Ovary (tissue), 9 donors: ENCODE measurements around the gene ASXL3. TPM values are rescaled to one million over a fixed set of nuclear protein-coding genes. Genes with fewer than 3 reads are reported as not detected.

ENCODE experiments used
- DNase-seq, 5 donors: peaks; one replicate each; pipeline ENCODE4 v3.0.0-alpha.2; 2019 to 2020
- H3K27ac ChIP-seq, 2 donors: fragments of 200-600 bp; one replicate each; pipeline versions ENCODE4 v1.5.1 to v1.8.0; 2019 to 2022
- H3K27me3 ChIP-seq: fragments of 200-600 bp; one replicate; pipeline ENCODE4 v1.8.0; 2022
- H3K36me3 ChIP-seq: fragments of 200-600 bp; sonication (generic); one replicate; pipeline ENCODE4 v1.5.1; 2019
- H3K4me1 ChIP-seq: one replicate; pipeline ENCODE4 v1.8.1; 2013; ENCODE audit warnings: mild to moderate bottlenecking, moderate library complexity; ENCODE audit not compliant: insufficient read depth
- H3K4me3 ChIP-seq: fragments of 200-600 bp; sonication (generic); one replicate; pipeline ENCODE4 v1.5.1; 2017
- H3K9me3 ChIP-seq, 2 donors: fragments of 200-600 bp in 1 of 2; sonication (generic) in 1 of 2; one replicate each; pipeline versions ENCODE4 v1.5.1 to v1.8.1; 2013 to 2019; ENCODE audit warnings: mild to moderate bottlenecking in 1 of 2, moderate library complexity in 1 of 2
- EP300 ChIP-seq: sonication (generic); formaldehyde crosslinking; IDR thresholded peaks from one replicate; pipeline ENCODE4 v1.6.1; 2017; ENCODE audit warnings: antibody characterized with exemption
- POLR2A ChIP-seq: fragments of 450-650 bp; IDR thresholded peaks from one replicate; pipeline ENCODE4 v1.6.1; 2017; ENCODE audit warnings: antibody characterized with exemption, mild to moderate bottlenecking, moderate library complexity
- WGBS, 3 donors: extraction: QIAGEN DNeasy Blood & Tissue Kit in 1 of 3; methylation state at CpG; one replicate each; pipeline versions ENCODE4 v1.1.5 to v1.1.7; 2013 to 2017; 5-methylcytosine and 5-hydroxymethylcytosine counted together
- intact Hi-C, 4 donors: fragments of 100-400 bp; cut with DNase I; formaldehyde crosslinking; loops; one replicate each; pipeline versions ENCODE4 v1.11.0 to v1.15.1; 2022 to 2023
- polyA plus RNA-seq, 2 donors: library from polyadenylated mRNA; stranded (reverse); fragments of 200-250 nt in 1 of 2; fragments of 350-450 nt in 1 of 2; fragmentation: Illumina TruSeq in 1 of 2; extraction: RNeasy Lipid Tissue Mini Kit (QIAGEN cat#74804) in 1 of 2; gene quantifications; one replicate each; pipeline ENCODE4 v1.2.3, GENCODE V29; 2013 to 2014
- total RNA-seq, 7 donors: library from RNA; depleted of rRNA in 2 of 7; stranded (reverse); fragments of >200 nt in 2 of 7; fragmentation: NEBNext Ultra II Directional in 3 of 7; extraction: Animal tissue kit (Norgen Biotek cat#: 25700) in 3 of 7; gene quantifications; one replicate each; pipeline versions ENCODE4 v1.1.0 to v1.2.4, GENCODE V29; 2016 to 2023
- TF ChIP-seq, protein P1 (sequence below), 3 donors: fragments of 450-650 bp in 2 of 3; fragments of 200-600 bp in 1 of 3; IDR thresholded peaks; one replicate each; pipeline versions ENCODE4 v1.5.1 to v1.8.0; 2016 to 2022; ENCODE audit warnings: antibody characterized with exemption in 3 of 3, mild to moderate bottlenecking in 1 of 3
- donor health status: DM: no; HTN: no; CAD: no; lungs with moderate emphysema.
- donor health status: DM: no; HTN: no; CAD: no.
- donor health status: Bipolar disorder and iron deficiency.
- donor health status: DM: yes; HTN: yes; CAD: no.
- donor health status: DM: no; HTN: no; CAD: no.
- donor health status: DM: yes; HTN: yes; CAD: no.

The ASXL3 gene
- total and polyA plus RNA-seq, 9 donors: 1.8 to 23.2 (median 18.4) TPM

DNA sequence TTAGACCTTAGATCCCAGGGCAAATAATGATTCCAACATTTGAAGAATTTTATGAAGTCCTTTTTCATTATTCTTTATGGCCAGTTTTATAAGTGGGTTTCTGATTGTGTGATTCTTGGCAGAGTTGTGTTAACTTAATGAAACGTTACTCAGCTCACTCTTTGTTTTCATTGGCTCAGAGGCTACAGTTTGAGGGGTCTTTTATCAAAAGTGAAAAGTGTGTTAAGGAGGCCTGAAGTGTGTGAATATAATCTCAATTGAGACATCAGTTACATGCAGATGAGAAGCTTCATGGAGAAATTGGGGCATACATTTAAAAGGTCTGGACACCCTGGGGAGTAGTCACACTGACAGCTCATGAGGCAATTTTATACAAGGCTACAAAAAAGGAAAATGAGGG lies 74.6 kb downstream of the ASXL3 start:
- WGBS, 3 donors: 11 to 27% (median 19%) methylated on average over 1 of the region's 1 CpG
- TF ChIP-seq POLR2A (no peak), EP300 (no peak)
- TF ChIP-seq, protein P1, sequence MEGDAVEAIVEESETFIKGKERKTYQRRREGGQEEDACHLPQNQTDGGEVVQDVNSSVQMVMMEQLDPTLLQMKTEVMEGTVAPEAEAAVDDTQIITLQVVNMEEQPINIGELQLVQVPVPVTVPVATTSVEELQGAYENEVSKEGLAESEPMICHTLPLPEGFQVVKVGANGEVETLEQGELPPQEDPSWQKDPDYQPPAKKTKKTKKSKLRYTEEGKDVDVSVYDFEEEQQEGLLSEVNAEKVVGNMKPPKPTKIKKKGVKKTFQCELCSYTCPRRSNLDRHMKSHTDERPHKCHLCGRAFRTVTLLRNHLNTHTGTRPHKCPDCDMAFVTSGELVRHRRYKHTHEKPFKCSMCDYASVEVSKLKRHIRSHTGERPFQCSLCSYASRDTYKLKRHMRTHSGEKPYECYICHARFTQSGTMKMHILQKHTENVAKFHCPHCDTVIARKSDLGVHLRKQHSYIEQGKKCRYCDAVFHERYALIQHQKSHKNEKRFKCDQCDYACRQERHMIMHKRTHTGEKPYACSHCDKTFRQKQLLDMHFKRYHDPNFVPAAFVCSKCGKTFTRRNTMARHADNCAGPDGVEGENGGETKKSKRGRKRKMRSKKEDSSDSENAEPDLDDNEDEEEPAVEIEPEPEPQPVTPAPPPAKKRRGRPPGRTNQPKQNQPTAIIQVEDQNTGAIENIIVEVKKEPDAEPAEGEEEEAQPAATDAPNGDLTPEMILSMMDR (IDR thresholded peaks at IDR 0.05): no peak
- Histone ChIP-seq H3K9me3 (no peaks in the 10 kb centered on the region), H3K4me3 (no peak overlapping the region), H3K36me3 (no peaks in the 10 kb centered on the region), H3K27me3 (no peaks in the 10 kb centered on the region), H3K4me1 (peaks cover 2% of the 10 kb centered on the region), H3K27ac (no peak overlapping the region)
- no peak for DNase-seq
- intact Hi-C loops: no loop called here

DNA sequence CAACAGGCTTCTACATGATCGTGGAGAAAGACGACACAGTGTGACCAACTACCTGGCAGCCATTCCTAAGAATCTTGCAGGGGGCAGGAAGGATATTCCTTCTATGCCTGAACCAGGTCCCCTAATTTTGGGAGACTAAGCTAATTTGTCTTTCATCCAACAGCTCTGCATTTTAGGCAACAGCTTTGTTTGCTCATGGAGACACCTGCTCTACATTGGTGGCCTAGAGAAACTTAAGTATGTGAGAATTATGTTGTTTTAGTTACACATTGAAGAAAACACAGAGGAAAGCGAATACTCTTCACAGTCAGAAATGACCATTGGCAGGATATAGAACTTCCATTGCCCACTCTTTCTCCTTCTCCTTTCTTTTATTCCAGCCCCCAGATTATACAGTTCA lies 75.2 kb downstream of the ASXL3 start:
- Histone ChIP-seq H3K4me1 (peaks cover 2% of the 10 kb centered on the region), H3K36me3 (no peaks in the 10 kb centered on the region), H3K9me3 (no peaks in the 10 kb centered on the region), H3K27ac (no peak overlapping the region), H3K4me3 (no peak overlapping the region), H3K27me3 (no peaks in the 10 kb centered on the region)
- TF ChIP-seq POLR2A (no peak), EP300 (no peak)
- TF ChIP-seq, protein P1 (IDR thresholded peaks at IDR 0.05): no peak
- intact Hi-C loops: no loop called here
- DNase-seq: no peak
- 40 to 62% (median 51%) methylated on average over 3 of the region's 3 CpGs for WGBS, 3 donors

DNA sequence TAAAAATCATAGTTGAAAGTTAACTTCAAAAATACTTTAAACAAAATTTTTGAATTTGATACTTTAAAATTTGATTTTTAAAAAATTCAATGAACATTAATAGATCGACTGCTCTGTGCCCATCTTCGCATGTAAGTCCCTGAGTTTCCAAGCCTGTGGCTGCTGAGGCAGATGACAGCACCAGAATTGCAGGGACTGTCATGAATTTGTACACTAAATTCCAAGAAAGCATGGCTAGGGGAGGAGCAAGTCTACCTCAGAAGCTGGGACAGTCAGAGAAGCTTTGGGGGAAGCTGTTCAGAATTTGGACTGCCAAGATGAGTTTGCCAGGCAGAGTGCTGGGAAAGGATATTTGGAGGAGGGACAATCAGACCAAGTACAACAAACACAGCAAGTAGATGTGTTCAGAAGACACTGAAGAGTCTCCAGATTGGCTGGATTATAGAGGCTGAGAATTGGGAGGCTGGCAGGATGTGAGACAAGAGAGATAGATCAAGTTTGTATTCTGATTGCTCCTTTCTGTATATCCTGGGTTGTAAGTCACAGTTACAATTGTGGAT lies 79.0 kb downstream of the ASXL3 start:
- Histone ChIP-seq H3K4me3 (no peak overlapping the region), H3K9me3 (no peaks in the 10 kb centered on the region), H3K27me3 (no peaks in the 10 kb centered on the region), H3K27ac (no peak overlapping the region), H3K36me3 (no peaks in the 10 kb centered on the region), H3K4me1 (peaks cover 2% of the 10 kb centered on the region)
- DNase-seq: no peak
- intact Hi-C loops: no loop called here
- TF ChIP-seq, protein P1 (IDR thresholded peaks at IDR 0.05): no peak
- TF ChIP-seq EP300 (no peak), POLR2A (no peak)
- WGBS, 3 donors: 47 to 98% (median 75%) methylated on average over 2 of the region's 2 CpGs

DNA sequence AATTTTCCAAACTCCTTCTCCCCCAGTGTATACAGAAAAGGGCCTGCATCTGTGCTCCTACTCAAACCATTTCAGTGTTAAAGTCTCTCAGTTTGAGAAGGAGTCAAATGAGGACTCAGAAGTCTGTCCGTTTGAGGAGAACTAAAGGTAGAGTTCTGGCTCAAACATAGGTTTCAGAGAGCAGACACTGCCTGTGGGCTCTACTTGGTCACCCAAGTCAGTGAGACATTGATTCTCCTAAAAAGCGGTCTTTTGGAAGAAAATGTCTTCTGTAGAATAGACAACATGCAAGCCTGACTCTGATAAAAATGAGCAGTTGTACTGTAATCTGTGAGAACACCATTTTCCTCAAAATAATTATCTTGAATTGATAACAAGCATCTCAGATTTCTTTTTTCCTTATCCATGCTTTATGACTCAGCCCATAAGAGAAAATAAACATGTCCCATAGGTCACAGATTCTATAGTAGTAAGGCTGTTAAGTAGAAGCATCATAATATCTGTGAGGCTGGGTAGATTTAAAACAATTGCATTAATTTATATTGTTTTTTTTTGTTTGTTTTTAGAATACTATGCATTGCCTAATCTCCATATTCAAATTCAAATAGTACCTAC lies 82.8 kb downstream of the ASXL3 start:
- 88 to 92% (median 90%) methylated on average over 2 of the region's 2 CpGs for WGBS, 3 donors
- intact Hi-C loops: no loop called here

More for the DNA sequence above, 82.8 kb downstream of the ASXL3 start:
- no peak for DNase-seq
- TF ChIP-seq, protein P1 (IDR thresholded peaks at IDR 0.05): no peak
- Histone ChIP-seq H3K4me3 (no peak overlapping the region), H3K27ac (no peak overlapping the region), H3K27me3 (no peaks in the 10 kb centered on the region), H3K36me3 (no peaks in the 10 kb centered on the region), H3K4me1 (no peaks in the 10 kb centered on the region), H3K9me3 (no peaks in the 10 kb centered on the region)
